ENCODE data around the gene ODAM.

Gene ODAM

GRCh38 chr4:70195425-70195824 lies at the start of gene ODAM:
ODAM (plus strand) TSS chr4:70195725; CDS start chr4:70196544, 819 bp downstream.
- Histone ChIP-seq H3K4me2 (no peak within 1 kb of the TSS), H3K36me3 (no peaks in the 10 kb centered on the region), H3K27ac (no peak within 1 kb of the TSS), H3K9ac (no peak within 1 kb of the TSS), H3K9me3 (no peaks in the 10 kb centered on the region), H4K20me1 (no peaks in the 10 kb centered on the region), H3K27me3 (no peaks in the 10 kb centered on the region), H3K4me1 (no peaks in the 10 kb centered on the region), H3K4me3 (no peak within 1 kb of the TSS)
- TF ChIP-seq Cebpa-rat (IDR thresholded peaks at IDR 0.05) = no peak

- no peak overlapping the region for H3K27ac ChIP-seq
- no peaks in the 10 kb centered on the region for H3K27me3 ChIP-seq
- no peak for TF ChIP-seq Cebpa-rat (IDR thresholded peaks at IDR 0.05)
- H3K9me3 ChIP-seq = no peaks in the 10 kb centered on the region
- no peak overlapping the region for H3K4me3 ChIP-seq
- no peaks in the 10 kb centered on the region for H4K20me1 ChIP-seq
- H3K9ac ChIP-seq = no peak overlapping the region
- no peaks in the 10 kb centered on the region for H3K36me3 ChIP-seq
- no peak overlapping the region for H3K4me2 ChIP-seq
- no peaks in the 10 kb centered on the region for H3K4me1 ChIP-seq
These were observed 44.3 kb upstream of the ODAM start for GRCh38 chr4:70151271-70151670.

- H3K9ac ChIP-seq = no peak overlapping the region
- H3K27me3 ChIP-seq = no peaks in the 10 kb centered on the region
- no peaks in the 10 kb centered on the region for H3K9me3 ChIP-seq
- H3K27ac ChIP-seq = no peak overlapping the region
- H3K36me3 ChIP-seq = no peaks in the 10 kb centered on the region
- H3K4me3 ChIP-seq = no peak overlapping the region
- no peaks in the 10 kb centered on the region for H3K4me1 ChIP-seq
- H3K4me2 ChIP-seq = no peak overlapping the region
- no peaks in the 10 kb centered on the region for H4K20me1 ChIP-seq
- TF ChIP-seq Cebpa-rat (IDR thresholded peaks at IDR 0.05) = no peak
These were observed 43.4 kb upstream of the ODAM start for GRCh38 chr4:70152088-70152487.

GRCh38 chr4:70153937-70154336 lies 41.6 kb upstream of the ODAM start, which contains the start of gene PRR27:
PRR27 (plus strand) TSS chr4:70154237; CDS start chr4:70154376, 139 bp downstream.
- Histone ChIP-seq H3K4me2 (no peak within 1 kb of the TSS), H3K27me3 (no peaks in the 10 kb centered on the region), H3K9ac (no peak within 1 kb of the TSS), H3K36me3 (no peaks in the 10 kb centered on the region), H3K27ac (no peak within 1 kb of the TSS), H4K20me1 (no peaks in the 10 kb centered on the region), H3K4me1 (no peaks in the 10 kb centered on the region), H3K9me3 (no peaks in the 10 kb centered on the region), H3K4me3 (no peak within 1 kb of the TSS)
- no peak for TF ChIP-seq Cebpa-rat (IDR thresholded peaks at IDR 0.05)

- H3K4me1 ChIP-seq = no peaks in the 10 kb centered on the region
- no peak overlapping the region for H3K4me2 ChIP-seq
- no peak overlapping the region for H3K4me3 ChIP-seq
These were observed 36.9 kb upstream of the ODAM start for GRCh38 chr4:70158576-70158975.

GRCh38 chr4:70177090-70177489 lies 18.4 kb upstream of the ODAM start:
- TF ChIP-seq Cebpa-rat (IDR thresholded peaks at IDR 0.05) = no peak

More at GRCh38 chr4:70158576-70158975, 36.9 kb upstream of the ODAM start:
- TF ChIP-seq Cebpa-rat (IDR thresholded peaks at IDR 0.05) = no peak
- no peak overlapping the region for H3K27ac ChIP-seq
- H3K9ac ChIP-seq = no peak overlapping the region
- no peaks in the 10 kb centered on the region for H3K27me3 ChIP-seq
- H3K9me3 ChIP-seq = no peaks in the 10 kb centered on the region
- no peaks in the 10 kb centered on the region for H4K20me1 ChIP-seq
- H3K36me3 ChIP-seq = no peaks in the 10 kb centered on the region

GRCh38 chr4:70178075-70178660 lies 17.4 kb upstream of the ODAM start:
- TF ChIP-seq Cebpa-rat (IDR thresholded peaks at IDR 0.05) = no peak
- Histone ChIP-seq H3K4me1 (no peaks in the 10 kb centered on the region), H4K20me1 (no peaks in the 10 kb centered on the region), H3K9me3 (no peaks in the 10 kb centered on the region), H3K4me2 (no peak overlapping the region), H3K9ac (no peak overlapping the region), H3K4me3 (no peak overlapping the region), H3K36me3 (no peaks in the 10 kb centered on the region), H3K27ac (no peak overlapping the region), H3K27me3 (no peaks in the 10 kb centered on the region)

More at GRCh38 chr4:70177090-70177489, 18.4 kb upstream of the ODAM start:
- no peak overlapping the region for H3K9ac ChIP-seq
- H3K36me3 ChIP-seq = no peaks in the 10 kb centered on the region
- H3K9me3 ChIP-seq = no peaks in the 10 kb centered on the region
- no peak overlapping the region for H3K4me2 ChIP-seq
- H3K27me3 ChIP-seq = no peaks in the 10 kb centered on the region
- H3K27ac ChIP-seq = no peak overlapping the region
- no peaks in the 10 kb centered on the region for H4K20me1 ChIP-seq
- no peak overlapping the region for H3K4me3 ChIP-seq
- H3K4me1 ChIP-seq = no peaks in the 10 kb centered on the region

GRCh38 chr4:70179811-70180210 lies 15.7 kb upstream of the ODAM start:
- Histone ChIP-seq H3K4me3 (no peak overlapping the region), H3K9ac (no peak overlapping the region), H3K27me3 (no peaks in the 10 kb centered on the region), H3K27ac (no peak overlapping the region), H3K4me1 (no peaks in the 10 kb centered on the region), H4K20me1 (no peaks in the 10 kb centered on the region), H3K4me2 (no peak overlapping the region), H3K9me3 (no peaks in the 10 kb centered on the region), H3K36me3 (no peaks in the 10 kb centered on the region)
- TF ChIP-seq Cebpa-rat (IDR thresholded peaks at IDR 0.05) = no peak

GRCh38 chr4:70181864-70182263 lies 13.7 kb upstream of the ODAM start:
- no peak for TF ChIP-seq Cebpa-rat (IDR thresholded peaks at IDR 0.05)
- Histone ChIP-seq H3K4me2 (no peak overlapping the region), H3K27ac (no peak overlapping the region), H3K9ac (no peak overlapping the region), H3K27me3 (no peaks in the 10 kb centered on the region), H3K36me3 (no peaks in the 10 kb centered on the region), H3K4me3 (no peak overlapping the region), H4K20me1 (no peaks in the 10 kb centered on the region), H3K9me3 (no peaks in the 10 kb centered on the region), H3K4me1 (no peaks in the 10 kb centered on the region)

- H3K4me2 ChIP-seq = no peak overlapping the region
- no peak overlapping the region for H3K27ac ChIP-seq
- no peaks in the 10 kb centered on the region for H3K9me3 ChIP-seq
- H3K4me3 ChIP-seq = no peak overlapping the region
- H4K20me1 ChIP-seq = no peaks in the 10 kb centered on the region
- no peaks in the 10 kb centered on the region for H3K27me3 ChIP-seq
- no peak overlapping the region for H3K9ac ChIP-seq
- TF ChIP-seq Cebpa-rat (IDR thresholded peaks at IDR 0.05) = no peak
- no peaks in the 10 kb centered on the region for H3K36me3 ChIP-seq
- H3K4me1 ChIP-seq = no peaks in the 10 kb centered on the region
These were observed 12.9 kb upstream of the ODAM start for GRCh38 chr4:70182517-70183167.
